ENCODE results near the gene CYTL1.
"Not testable (repeated sequence)": the region's sequence is repeated elsewhere in the genome, so short reads cannot be mapped to it uniquely, and the experiment has no call there.

The CYTL1 gene

GRCh38 chr4:5019274-5019673 is at the start of gene CYTL1:
CYTL1 (minus strand) TSS chr4:5019458; CDS start chr4:5019445, 13 bp downstream.
- no peak for DNase-seq (ENCODE audit: low spot score)

GRCh38 chr4:5067908-5068307 is 48.6 kb upstream of the CYTL1 start:
- DNase-seq (ENCODE audit: low spot score), result no peak

GRCh38 chr4:5066968-5067367 is 47.7 kb upstream of the CYTL1 start:
- not testable (repeated sequence) for DNase-seq (ENCODE audit: low spot score)

- no peak for DNase-seq (ENCODE audit: low spot score)
Observed at GRCh38 chr4:5066101-5066500, 46.8 kb upstream of the CYTL1 start.

- DNase-seq (ENCODE audit: low spot score), result no peak
Observed at GRCh38 chr4:5055411-5055810, 36.2 kb upstream of the CYTL1 start.

GRCh38 chr4:5054532-5054931 is 35.3 kb upstream of the CYTL1 start:
- no peak for DNase-seq (ENCODE audit: low spot score)

- no peak for DNase-seq (ENCODE audit: low spot score)
Observed at GRCh38 chr4:5052726-5053425, 33.6 kb upstream of the CYTL1 start.

- no peak for DNase-seq (ENCODE audit: low spot score)
Observed at GRCh38 chr4:5052204-5052702, 33.0 kb upstream of the CYTL1 start.

GRCh38 chr4:5051278-5052203 is 32.3 kb upstream of the CYTL1 start, which contains the start of gene STK32B:
STK32B (plus strand) TSS chr4:5051480.
- DNase-seq (ENCODE audit: low spot score), result peak; percentile 21

GRCh38 chr4:5050520-5051277 is 31.4 kb upstream of the CYTL1 start:
- DNase-seq (ENCODE audit: low spot score), result peak; percentile 72

- no peak for DNase-seq (ENCODE audit: low spot score)
Observed at GRCh38 chr4:5048721-5049120, 29.5 kb upstream of the CYTL1 start.

GRCh38 chr4:5045097-5045496 is 25.8 kb upstream of the CYTL1 start:
- DNase-seq (ENCODE audit: low spot score), result no peak

GRCh38 chr4:5044341-5044740 is 25.1 kb upstream of the CYTL1 start:
- DNase-seq (ENCODE audit: low spot score), result no peak

- DNase-seq (ENCODE audit: low spot score), result no peak
Observed at GRCh38 chr4:5043579-5043978, 24.3 kb upstream of the CYTL1 start.

GRCh38 chr4:5041699-5042098 is 22.4 kb upstream of the CYTL1 start:
- no peak for DNase-seq (ENCODE audit: low spot score)

GRCh38 chr4:5040856-5041620 is 21.8 kb upstream of the CYTL1 start:
- no peak for DNase-seq (ENCODE audit: low spot score)

- DNase-seq (ENCODE audit: low spot score), result no peak
Observed at GRCh38 chr4:5039800-5040199, 20.5 kb upstream of the CYTL1 start.

GRCh38 chr4:5037553-5038551 is 18.6 kb upstream of the CYTL1 start:
- no peak for DNase-seq (ENCODE audit: low spot score)

- no peak for DNase-seq (ENCODE audit: low spot score)
Observed at GRCh38 chr4:5036239-5036638, 17.0 kb upstream of the CYTL1 start.

GRCh38 chr4:5034206-5034605 is 14.9 kb upstream of the CYTL1 start:
- DNase-seq (ENCODE audit: low spot score), result no peak

Measured in cerebellar cortex (tissue), 1 donor.